Neural progenitor cell (in vitro differentiated cells): ENCODE data around the gene ARHGAP15. TPM values are rescaled to one million over a fixed set of nuclear protein-coding genes. Genes with fewer than 3 reads are reported as not detected.
"Not testable (repeated sequence)": the region's sequence is repeated elsewhere in the genome, so short reads cannot be mapped to it uniquely, and the experiment has no call there.

Source experiments
- DNase-seq: peaks from one replicate; pipeline ENCODE4 v3.0.0-alpha.2; 2016; ENCODE audit warnings: low spot score
- H2AFZ ChIP-seq: fragments of 200-600 bp; sonication (generic); replicated peaks from 2 replicates; pipeline ENCODE4 v1.6.1; 2016; ENCODE audit warnings: antibody characterized with exemption
- H3F3A ChIP-seq: fragments of 200-600 bp; sonication (generic); 2 replicates; pipeline ENCODE4 v1.6.1; 2016; ENCODE audit warnings: antibody characterized with exemption, low read depth
- H3K27ac ChIP-seq: fragments of 200-600 bp; sonication (generic); 2 replicates; pipeline ENCODE4 v1.5.1; 2016; ENCODE audit warnings: mild to moderate bottlenecking
- H3K27me3 ChIP-seq: fragments of 200-600 bp; sonication (generic); 2 replicates; pipeline ENCODE4 v1.6.1; 2016; ENCODE audit warnings: mild to moderate bottlenecking, moderate library complexity
- H3K36me3 ChIP-seq: fragments of 200-600 bp; sonication (generic); 2 replicates; pipeline ENCODE4 v1.5.1; 2016
- H3K4me1 ChIP-seq: fragments of 200-600 bp; sonication (generic); 2 replicates; pipeline ENCODE4 v1.6.1; 2016; ENCODE audit warnings: mixed run types
- H3K4me2 ChIP-seq: fragments of 200-600 bp; sonication (generic); 2 replicates; pipeline ENCODE4 v1.6.1; 2016
- H3K4me3 ChIP-seq: fragments of 200-600 bp; sonication (generic); 2 replicates; pipeline ENCODE4 v1.5.1; 2016
- H3K79me2 ChIP-seq: fragments of 200-600 bp; sonication (generic); 2 replicates; pipeline ENCODE4 v1.6.1; 2016; ENCODE audit warnings: low read depth
- H3K9ac ChIP-seq: fragments of 200-600 bp; sonication (generic); 2 replicates; pipeline ENCODE4 v1.6.1; 2016
- H3K9me3 ChIP-seq: fragments of 200-600 bp; sonication (generic); 2 replicates; pipeline ENCODE4 v1.5.1; 2016; ENCODE audit warnings: low read depth
- H4K20me1 ChIP-seq: fragments of 200-600 bp; sonication (generic); 2 replicates; pipeline ENCODE4 v1.6.1; 2016; ENCODE audit warnings: low read depth
- H3K27ac Mint-ChIP-seq: 3 replicates; pipeline ENCODE4 v1.8.0; 2021; ENCODE audit warnings: mixed read lengths
- H3K27me3 Mint-ChIP-seq: 2 replicates; pipeline ENCODE4 v1.8.0; 2022; ENCODE audit warnings: low read depth, mild to moderate bottlenecking, inconsistent platforms, moderate library complexity, mixed read lengths; ENCODE audit not compliant: insufficient read depth
- H3K36me3 Mint-ChIP-seq: 3 replicates; pipeline ENCODE4 v1.8.0; 2021; ENCODE audit warnings: mixed read lengths
- H3K4me1 Mint-ChIP-seq: 3 replicates; pipeline ENCODE4 v1.8.0; 2021; ENCODE audit warnings: mixed read lengths
- H3K4me3 Mint-ChIP-seq: 3 replicates; pipeline ENCODE4 v1.8.0; 2021; ENCODE audit warnings: mild to moderate bottlenecking, moderate library complexity, mixed read lengths
- H3K9me3 Mint-ChIP-seq: 3 replicates; pipeline ENCODE4 v1.8.0; 2020; ENCODE audit warnings: mixed read lengths
- CTCF ChIP-seq: fragments of 200-600 bp; sonication (generic); IDR thresholded peaks from 2 replicates; pipeline ENCODE4 v1.5.1; 2017; ENCODE audit warnings: antibody characterized with exemption, mild to moderate bottlenecking
- EZH2 ChIP-seq: fragments of 200-600 bp; sonication (generic); IDR thresholded peaks from 2 replicates; pipeline ENCODE4 v1.6.1; 2017; ENCODE audit warnings: antibody characterized with exemption, mild to moderate bottlenecking, moderate library complexity
- EZH2phosphoT487 ChIP-seq: fragments of 200-600 bp; sonication (generic); IDR thresholded peaks from 2 replicates; pipeline ENCODE4 v1.6.1; 2017; ENCODE audit warnings: antibody characterized with exemption
- total RNA-seq: library from RNA; depleted of rRNA; stranded (reverse); fragments of >200 nt; gene quantifications from 2 replicates; pipeline ENCODE4 v1.2.3, GENCODE V29; 2015; ENCODE audit warnings: low replicate concordance

ARHGAP15 gene
- total RNA-seq, 1 donor from 2014 or later, result 5.9 TPM

- Histone ChIP-seq H3K27me3 (no peaks in the 10 kb centered on the region), H3K27ac (peak overlapping the region; percentile 53), H3K4me2 (peak overlapping the region; percentile 1), H3K4me1 (peaks cover 32% of the 10 kb centered on the region), H3F3A (peaks cover 22% of the 10 kb centered on the region), H3K36me3 (peaks cover 2% of the 10 kb centered on the region), H3K4me3 (no peak overlapping the region), H2AFZ (peak overlapping the region; percentile 2), H4K20me1 (no peaks in the 10 kb centered on the region), H3K9ac (no peak overlapping the region), H3K9me3 (no peaks in the 10 kb centered on the region), H3K79me2 (no peaks in the 10 kb centered on the region)
- H3K27me3 Mint-ChIP-seq, result no peaks in the 10 kb centered on the region
- peak; percentile 74 for DNase-seq
- H3K9me3 Mint-ChIP-seq, result peaks cover 5% of the 10 kb centered on the region
- peak overlapping the region; percentile 48 for H3K27ac Mint-ChIP-seq
- no peak overlapping the region for H3K4me3 Mint-ChIP-seq
- TF ChIP-seq EZH2 (no peak), CTCF (no peak), EZH2phosphoT487 (no peak)
- H3K4me1 Mint-ChIP-seq, result peaks cover 23% of the 10 kb centered on the region
- no peaks in the 10 kb centered on the region for H3K36me3 Mint-ChIP-seq
Observed at GRCh38 chr2:143533846-143534245, 404.6 kb downstream of the ARHGAP15 start.

- H3K4me3 Mint-ChIP-seq, result no peak overlapping the region
- Histone ChIP-seq H3K4me3 (no peak overlapping the region), H3K4me2 (no peak overlapping the region), H3K9me3 (no peaks in the 10 kb centered on the region), H3K27me3 (no peaks in the 10 kb centered on the region), H2AFZ (no peak overlapping the region), H3K4me1 (peaks cover 16% of the 10 kb centered on the region), H4K20me1 (no peaks in the 10 kb centered on the region), H3K79me2 (no peaks in the 10 kb centered on the region), H3K27ac (no peak overlapping the region), H3K36me3 (peaks cover 2% of the 10 kb centered on the region), H3F3A (peaks cover 22% of the 10 kb centered on the region), H3K9ac (no peak overlapping the region)
- peaks cover 4% of the 10 kb centered on the region for H3K36me3 Mint-ChIP-seq
- no peak overlapping the region for H3K27ac Mint-ChIP-seq
- H3K27me3 Mint-ChIP-seq, result no peaks in the 10 kb centered on the region
- peaks cover 15% of the 10 kb centered on the region for H3K4me1 Mint-ChIP-seq
- TF ChIP-seq EZH2, result no peak
- no peak for TF ChIP-seq CTCF
- TF ChIP-seq EZH2phosphoT487, result no peak
- H3K9me3 Mint-ChIP-seq, result peaks cover 11% of the 10 kb centered on the region
- no peak for DNase-seq
Observed at GRCh38 chr2:143535802-143536201, 406.6 kb downstream of the ARHGAP15 start.

- not testable (repeated sequence) for H2AFZ ChIP-seq, H3K36me3 Mint-ChIP-seq, H3K27me3 Mint-ChIP-seq, H3K27ac ChIP-seq, H3K4me2 ChIP-seq, H3K27me3 ChIP-seq, H3K4me1 Mint-ChIP-seq, H3K27ac Mint-ChIP-seq, H3K9me3 ChIP-seq, DNase-seq, H3K79me2 ChIP-seq, H4K20me1 ChIP-seq, H3F3A ChIP-seq, H3K4me3 ChIP-seq, H3K9ac ChIP-seq, H3K4me3 Mint-ChIP-seq, H3K36me3 ChIP-seq
- peaks cover 19% of the 10 kb centered on the region for H3K9me3 Mint-ChIP-seq
- H3K4me1 ChIP-seq, result peaks cover 15% of the 10 kb centered on the region
Observed at GRCh38 chr2:143541899-143542298, 412.7 kb downstream of the ARHGAP15 start.

GRCh38 chr2:143545059-143545948 is 416.1 kb downstream of the ARHGAP15 start:
- no peaks in the 10 kb centered on the region for H3F3A ChIP-seq
- no peaks in the 10 kb centered on the region for H4K20me1 ChIP-seq
- Mint-ChIP-seq H3K27me3 (no peaks in the 10 kb centered on the region), H3K9me3 (peaks cover 13% of the 10 kb centered on the region), H3K36me3 (peaks cover 7% of the 10 kb centered on the region), H3K4me3 (no peak overlapping the region), H3K4me1 (peaks cover 5% of the 10 kb centered on the region), H3K27ac (no peak overlapping the region)
- H3K36me3 ChIP-seq, result peaks cover 4% of the 10 kb centered on the region
- H3K4me1 ChIP-seq, result peaks cover 19% of the 10 kb centered on the region
- H3K9me3 ChIP-seq, result no peaks in the 10 kb centered on the region
- no peak overlapping the region for H3K4me3 ChIP-seq
- peak overlapping the region; percentile 42 for H3K4me2 ChIP-seq
- no peak overlapping the region for H3K9ac ChIP-seq
- no peaks in the 10 kb centered on the region for H3K27me3 ChIP-seq
- no peaks in the 10 kb centered on the region for H3K79me2 ChIP-seq
- H2AFZ ChIP-seq, result peak overlapping the region; percentile 61
- DNase-seq, result no peak
- H3K27ac ChIP-seq, result peak overlapping the region; percentile 55
- no peak for TF ChIP-seq EZH2phosphoT487
- TF ChIP-seq EZH2, result no peak
- TF ChIP-seq CTCF, result no peak
